Measurements from ENCODE around the gene CASKIN1.
A peak's percentile ranks its signal among the peaks of the same experiment; 100 is the strongest.

DNA sequence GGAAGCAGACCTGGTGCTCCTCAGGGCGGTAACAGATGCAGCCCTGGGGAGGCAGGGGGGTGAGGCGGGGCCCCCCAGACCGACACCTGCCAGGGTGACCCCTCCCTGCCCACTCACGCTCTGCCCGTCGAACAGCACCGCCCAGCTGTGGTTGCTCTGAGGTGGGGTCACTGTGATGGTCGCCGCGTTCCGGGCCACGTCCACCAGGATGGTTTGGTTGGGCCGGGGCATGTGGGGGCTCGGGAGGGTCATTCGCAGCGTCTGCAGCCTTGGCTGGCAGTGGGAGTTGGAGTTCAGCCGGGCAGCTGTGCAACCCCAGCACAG lies 13.6 kb upstream of the CASKIN1 start:
- no peak for TF ChIP-seq CTCF (IDR thresholded peaks at IDR 0.05)
- TF ChIP-seq SMC3 (IDR thresholded peaks at IDR 0.05): no peak
- TF ChIP-seq, protein P1, sequence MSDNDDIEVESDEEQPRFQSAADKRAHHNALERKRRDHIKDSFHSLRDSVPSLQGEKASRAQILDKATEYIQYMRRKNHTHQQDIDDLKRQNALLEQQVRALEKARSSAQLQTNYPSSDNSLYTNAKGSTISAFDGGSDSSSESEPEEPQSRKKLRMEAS (IDR thresholded peaks at IDR 0.05): no peak
- TF ChIP-seq, protein P2, sequence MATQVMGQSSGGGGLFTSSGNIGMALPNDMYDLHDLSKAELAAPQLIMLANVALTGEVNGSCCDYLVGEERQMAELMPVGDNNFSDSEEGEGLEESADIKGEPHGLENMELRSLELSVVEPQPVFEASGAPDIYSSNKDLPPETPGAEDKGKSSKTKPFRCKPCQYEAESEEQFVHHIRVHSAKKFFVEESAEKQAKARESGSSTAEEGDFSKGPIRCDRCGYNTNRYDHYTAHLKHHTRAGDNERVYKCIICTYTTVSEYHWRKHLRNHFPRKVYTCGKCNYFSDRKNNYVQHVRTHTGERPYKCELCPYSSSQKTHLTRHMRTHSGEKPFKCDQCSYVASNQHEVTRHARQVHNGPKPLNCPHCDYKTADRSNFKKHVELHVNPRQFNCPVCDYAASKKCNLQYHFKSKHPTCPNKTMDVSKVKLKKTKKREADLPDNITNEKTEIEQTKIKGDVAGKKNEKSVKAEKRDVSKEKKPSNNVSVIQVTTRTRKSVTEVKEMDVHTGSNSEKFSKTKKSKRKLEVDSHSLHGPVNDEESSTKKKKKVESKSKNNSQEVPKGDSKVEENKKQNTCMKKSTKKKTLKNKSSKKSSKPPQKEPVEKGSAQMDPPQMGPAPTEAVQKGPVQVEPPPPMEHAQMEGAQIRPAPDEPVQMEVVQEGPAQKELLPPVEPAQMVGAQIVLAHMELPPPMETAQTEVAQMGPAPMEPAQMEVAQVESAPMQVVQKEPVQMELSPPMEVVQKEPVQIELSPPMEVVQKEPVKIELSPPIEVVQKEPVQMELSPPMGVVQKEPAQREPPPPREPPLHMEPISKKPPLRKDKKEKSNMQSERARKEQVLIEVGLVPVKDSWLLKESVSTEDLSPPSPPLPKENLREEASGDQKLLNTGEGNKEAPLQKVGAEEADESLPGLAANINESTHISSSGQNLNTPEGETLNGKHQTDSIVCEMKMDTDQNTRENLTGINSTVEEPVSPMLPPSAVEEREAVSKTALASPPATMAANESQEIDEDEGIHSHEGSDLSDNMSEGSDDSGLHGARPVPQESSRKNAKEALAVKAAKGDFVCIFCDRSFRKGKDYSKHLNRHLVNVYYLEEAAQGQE (IDR thresholded peaks at IDR 0.05): no peak
- TF ChIP-seq CEBPB (IDR thresholded peaks at IDR 0.05): no peak
- no peak for TF ChIP-seq POLR2AphosphoS2 (conservative IDR thresholded peaks at IDR 0.05; ENCODE audit: low read length)
- TF ChIP-seq EP300 (IDR thresholded peaks at IDR 0.05): no peak
- no peak for TF ChIP-seq ZFP36 (IDR thresholded peaks at IDR 0.05; ENCODE audit: borderline replicate concordance, partially characterized antibody)
- no peak for TF ChIP-seq MAZ (IDR thresholded peaks at IDR 0.05; ENCODE audit: borderline replicate concordance, low read depth, low read length)
- TF ChIP-seq POLR2A (IDR thresholded peaks at IDR 0.05; ENCODE audit: low read length): peak; percentile 20; the same call in 1 of the 2 replicates
- TF ChIP-seq FOSB (CRISPR knock-in tag; IDR thresholded peaks at IDR 0.05): no peak
- no peak for TF ChIP-seq HMGXB4 (CRISPR knock-in tag; IDR thresholded peaks at IDR 0.05; ENCODE audit: borderline replicate concordance)
